Measurements from ENCODE around the gene FKBP10. TPM values are rescaled to one million over a fixed set of nuclear protein-coding genes. Genes with fewer than 3 reads are reported as not detected.

FKBP10 gene
- total and polyA plus RNA-seq, 2 donors (not counting 3 experiments of a cell fraction or from before 2014, with no cell fraction given), result 168 to 377 TPM

DNA sequence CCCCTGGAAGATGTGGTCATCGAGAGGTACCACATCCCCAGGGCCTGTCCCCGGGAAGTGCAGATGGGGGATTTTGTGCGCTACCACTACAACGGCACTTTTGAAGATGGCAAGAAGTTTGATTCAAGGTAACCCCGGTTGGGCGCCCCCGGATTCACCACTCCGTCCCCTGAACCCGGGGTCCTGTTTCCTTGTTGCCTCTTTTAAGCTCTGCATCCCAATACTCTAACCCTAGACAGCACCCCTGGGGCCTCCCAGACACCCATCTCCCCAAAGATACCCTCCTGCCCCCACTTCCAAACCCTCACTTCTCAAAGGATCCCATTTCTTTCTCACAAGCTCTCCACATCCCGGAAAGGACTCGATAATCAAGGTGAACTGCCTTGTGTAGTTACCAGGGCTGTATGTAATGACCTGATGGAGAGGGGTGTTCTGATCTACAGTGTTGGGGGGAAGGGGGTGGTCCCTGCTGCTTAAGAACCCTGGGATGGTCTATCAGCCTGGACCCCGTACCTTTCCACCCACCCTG lies 412 bp downstream of the FKBP10 start:
- Histone ChIP-seq H3K79me2 (ENCODE audit: control insufficient read depth, insufficient read depth, low read length) (peaks cover 31% of the 10 kb centered on the region), H4K20me1 (replicated peaks; ENCODE audit: control insufficient read depth, extremely low read depth, insufficient read depth, low read length) (no peaks in the 10 kb centered on the region), H3K4me1 (ENCODE audit: control insufficient read depth, extremely low read depth, insufficient read depth, low read length) (peaks cover 26% of the 10 kb centered on the region), H3K27ac (ENCODE audit: insufficient read depth, low read depth, low read length) (peak overlapping the region; percentile 38), H3K9me1 (replicated peaks; ENCODE audit: control insufficient read depth, extremely low read depth, insufficient read depth, low read length) (no peaks in the 10 kb centered on the region), H3K27me3 (ENCODE audit: control insufficient read depth in 2 of 2, insufficient read depth in 2 of 2, low read length in 2 of 2) (no peaks in the 10 kb centered on the region), H2AFZ (ENCODE audit: low read depth, low read length) (peak overlapping the region; percentile 50), H3K9me3 (replicated peaks; ENCODE audit: control insufficient read depth, insufficient read depth, low read length) (no peaks in the 10 kb centered on the region), H3K9ac (replicated peaks; ENCODE audit: extremely low read depth, insufficient read depth, low read length) (peak overlapping the region; percentile 74), H3K36me3 (ENCODE audit: control insufficient read depth in 2 of 2, extremely low read depth in 1 of 2, insufficient read depth in 2 of 2, low read length in 2 of 2) (peaks cover 0 to 4% of the 10 kb centered on the region in 2 experiments), H3K4me2 (ENCODE audit: insufficient read depth, low read length) (peak overlapping the region; percentile 80), H3K4me3 (replicated peaks in 1 of 3; ENCODE audit: insufficient read depth in 1 of 3, low read depth in 1 of 3, low read length in 3 of 3) (peak overlapping the region; percentile 51 to 81 (median 78))
- FAIRE-seq, result peak; percentile 59
- dilution Hi-C loops (cut with MboI; ENCODE audit: extremely low pct_ligation_motif_present, low sequenced_read_pairs), result no loop called here
- ChIA-PET CTCF (interaction anchor here (1.0 to 2.8 kb wide), 2 partner anchors 51 to 76 kb away, joined by 3 to 17 read pairs; partner anchors contain the start of gene KLHL11), POLR2A (interaction anchor here (1.0 to 1.2 kb wide), 2 partner anchors 29 to 52 kb away, joined by 3 read pairs; partner anchors contain the start of gene KLHL11)
- TF ChIP-seq, protein P1, sequence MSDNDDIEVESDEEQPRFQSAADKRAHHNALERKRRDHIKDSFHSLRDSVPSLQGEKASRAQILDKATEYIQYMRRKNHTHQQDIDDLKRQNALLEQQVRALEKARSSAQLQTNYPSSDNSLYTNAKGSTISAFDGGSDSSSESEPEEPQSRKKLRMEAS (IDR thresholded peaks at IDR 0.05; ENCODE audit: insufficient read depth, insufficient read length), result no peak
- TF ChIP-seq GATA2 (IDR thresholded peaks at IDR 0.05; ENCODE audit: insufficient read depth, insufficient read length, low read depth, low read length) (no peak), JUN (IDR thresholded peaks at IDR 0.05; ENCODE audit: borderline replicate concordance, insufficient read depth, insufficient read length, low read depth) (no peak), POLR2AphosphoS5 (IDR thresholded peaks at IDR 0.05; ENCODE audit: insufficient read depth, low read depth, low read length) (no peak), POLR2A (IDR thresholded peaks at IDR 0.05; ENCODE audit: low read depth, low read length) (no peak), EZH2 (IDR thresholded peaks at IDR 0.05; ENCODE audit: borderline replicate concordance, low read depth, low read length, severe bottlenecking) (no peak), FOS (IDR thresholded peaks at IDR 0.05; ENCODE audit: borderline replicate concordance, insufficient read depth, low read length) (no peak), MYC (IDR thresholded peaks at IDR 0.05; ENCODE audit: low read depth, low read length) (no peak)
- TF ChIP-seq, protein P2, sequence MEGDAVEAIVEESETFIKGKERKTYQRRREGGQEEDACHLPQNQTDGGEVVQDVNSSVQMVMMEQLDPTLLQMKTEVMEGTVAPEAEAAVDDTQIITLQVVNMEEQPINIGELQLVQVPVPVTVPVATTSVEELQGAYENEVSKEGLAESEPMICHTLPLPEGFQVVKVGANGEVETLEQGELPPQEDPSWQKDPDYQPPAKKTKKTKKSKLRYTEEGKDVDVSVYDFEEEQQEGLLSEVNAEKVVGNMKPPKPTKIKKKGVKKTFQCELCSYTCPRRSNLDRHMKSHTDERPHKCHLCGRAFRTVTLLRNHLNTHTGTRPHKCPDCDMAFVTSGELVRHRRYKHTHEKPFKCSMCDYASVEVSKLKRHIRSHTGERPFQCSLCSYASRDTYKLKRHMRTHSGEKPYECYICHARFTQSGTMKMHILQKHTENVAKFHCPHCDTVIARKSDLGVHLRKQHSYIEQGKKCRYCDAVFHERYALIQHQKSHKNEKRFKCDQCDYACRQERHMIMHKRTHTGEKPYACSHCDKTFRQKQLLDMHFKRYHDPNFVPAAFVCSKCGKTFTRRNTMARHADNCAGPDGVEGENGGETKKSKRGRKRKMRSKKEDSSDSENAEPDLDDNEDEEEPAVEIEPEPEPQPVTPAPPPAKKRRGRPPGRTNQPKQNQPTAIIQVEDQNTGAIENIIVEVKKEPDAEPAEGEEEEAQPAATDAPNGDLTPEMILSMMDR (IDR thresholded peaks at IDR 0.05; ENCODE audit: extremely low read depth in 1 of 2, insufficient read depth in 1 of 2, low read depth in 1 of 2, low read length in 2 of 2), result no peak
- BruUV-seq (replicated peaks), result TSS peak; percentile 58
- intact Hi-C loops (cut with micrococcal nuclease), result loop anchor here (5.0 kb wide), 1 partner anchor 144 kb away; no protein-coding TSS in a partner anchor
- DNase-seq (ENCODE audit: low read depth, low spot score), result no peak
